Mesothelial cell of epicardium (in vitro differentiated cells): ENCODE measurements around the gene NUP160. TPM values are rescaled to one million over a fixed set of nuclear protein-coding genes. Genes with fewer than 3 reads are reported as not detected.
"Not testable (repeated sequence)": the region's sequence is repeated elsewhere in the genome, so short reads cannot be mapped to it uniquely, and the experiment has no call there.

Experiments used
- DNase-seq, 2 experiments: peaks; one replicate each; pipeline ENCODE4 v3.0.0; 2021; ENCODE audit warnings: low spot score in 2 of 2; ENCODE audit not compliant: unreplicated experiment in 2 of 2
- H3K27ac Mint-ChIP-seq: 2 replicates; pipeline ENCODE4 v1.8.0; 2021; ENCODE audit warnings: mixed read lengths
- H3K27me3 Mint-ChIP-seq: 2 replicates; pipeline ENCODE4 v1.8.0; 2021; ENCODE audit warnings: low read depth, mixed read lengths
- H3K36me3 Mint-ChIP-seq: 2 replicates; pipeline ENCODE4 v1.8.0; 2021; ENCODE audit warnings: mixed read lengths
- H3K4me1 Mint-ChIP-seq: 2 replicates; pipeline ENCODE4 v1.8.0; 2021; ENCODE audit warnings: mixed read lengths
- H3K4me3 Mint-ChIP-seq: 2 replicates; pipeline ENCODE4 v1.8.0; 2021; ENCODE audit warnings: mild to moderate bottlenecking, moderate library complexity, mixed read lengths
- H3K9me3 Mint-ChIP-seq: 2 replicates; pipeline ENCODE4 v1.8.0; 2021; ENCODE audit warnings: mixed read lengths
- CTCF ChIP-seq: fragments of 200-600 bp; sonication (generic); IDR thresholded peaks from one replicate; pipeline ENCODE4 v1.5.0; 2021; ENCODE audit warnings: antibody characterized with exemption; ENCODE audit not compliant: unreplicated experiment
- total RNA-seq: library from RNA; stranded (reverse); gene quantifications from 3 replicates; pipeline ENCODE4 v1.2.1, GENCODE V29; 2021

The NUP160 gene
- total RNA-seq, 1 donor from 2014 or later: 64.2 TPM

- peaks cover 5% of the 10 kb centered on the region for H3K9me3 Mint-ChIP-seq
- H3K36me3 Mint-ChIP-seq: peaks cover 3% of the 10 kb centered on the region
- H3K27ac Mint-ChIP-seq: no peak overlapping the region
- DNase-seq: no peak
- no peaks in the 10 kb centered on the region for H3K27me3 Mint-ChIP-seq
- peaks cover 3% of the 10 kb centered on the region for H3K4me1 Mint-ChIP-seq
- no peak overlapping the region for H3K4me3 Mint-ChIP-seq
- no peak for TF ChIP-seq CTCF
These were observed 22.3 kb upstream of the NUP160 start for GRCh38 chr11:47870404-47870803.

- Mint-ChIP-seq H3K36me3 (peaks cover 3% of the 10 kb centered on the region), H3K9me3 (peaks cover 5% of the 10 kb centered on the region), H3K4me3 (no peak overlapping the region), H3K4me1 (peaks cover 3% of the 10 kb centered on the region), H3K27me3 (no peaks in the 10 kb centered on the region), H3K27ac (no peak overlapping the region)
- no peak for TF ChIP-seq CTCF
- no peak for DNase-seq
These were observed 21.6 kb upstream of the NUP160 start for GRCh38 chr11:47869544-47870393.

GRCh38 chr11:47867823-47868222 lies 19.7 kb upstream of the NUP160 start:
- H3K36me3 Mint-ChIP-seq: no peaks in the 10 kb centered on the region
- no peak overlapping the region for H3K27ac Mint-ChIP-seq
- peaks cover 10% of the 10 kb centered on the region for H3K4me1 Mint-ChIP-seq
- H3K9me3 Mint-ChIP-seq: peaks cover 10% of the 10 kb centered on the region
- no peaks in the 10 kb centered on the region for H3K27me3 Mint-ChIP-seq
- TF ChIP-seq CTCF: no peak
- no peak for DNase-seq
- H3K4me3 Mint-ChIP-seq: no peak overlapping the region

GRCh38 chr11:47866892-47867291 lies 18.7 kb upstream of the NUP160 start:
- H3K9me3 Mint-ChIP-seq, DNase-seq, H3K4me3 Mint-ChIP-seq, H3K27me3 Mint-ChIP-seq, H3K27ac Mint-ChIP-seq, H3K36me3 Mint-ChIP-seq: not testable (repeated sequence)
- peaks cover 10% of the 10 kb centered on the region for H3K4me1 Mint-ChIP-seq

GRCh38 chr11:47864901-47865300 lies 16.8 kb upstream of the NUP160 start:
- Mint-ChIP-seq H3K27ac (no peak overlapping the region), H3K36me3 (no peaks in the 10 kb centered on the region), H3K4me3 (no peak overlapping the region)

More at GRCh38 chr11:47864901-47865300, 16.8 kb upstream of the NUP160 start:
- Mint-ChIP-seq H3K27me3 (no peaks in the 10 kb centered on the region), H3K9me3 (peaks cover 10% of the 10 kb centered on the region), H3K4me1 (peaks cover 21% of the 10 kb centered on the region)
- DNase-seq: no peak
- TF ChIP-seq CTCF: no peak
